PFSK-1 (cell line): ENCODE measurements around the gene ULBP2.

ENCODE experiments used
- FOXP2 ChIP-seq: optimal IDR thresholded peaks from 2 replicates; pipeline ENCODE3; 2011; ENCODE audit warnings: borderline replicate concordance, control low read depth, inconsistent platforms; ENCODE audit not compliant: insufficient read depth; ENCODE audit errors: extremely low read length, extremely low read depth
- POLR2AphosphoS5 ChIP-seq: IDR thresholded peaks from 2 replicates; pipeline ENCODE4 v1.6.1; 2012; ENCODE audit warnings: low read depth, mild to moderate bottlenecking, control low read depth, low read length, moderate library complexity
- REST ChIP-seq, 2 experiments: IDR thresholded peaks; 2 replicates each; pipeline versions ENCODE4 v1.6.1 to v1.8.0; 2011 to 2012; ENCODE audit warnings: low read depth in 2 of 2, low read length in 2 of 2, control low read depth in 1 of 2, inconsistent platforms in 1 of 2, mild to moderate bottlenecking in 1 of 2, moderate library complexity in 1 of 2; ENCODE audit not compliant: insufficient read depth in 1 of 2
- SIN3A ChIP-seq: IDR thresholded peaks from 2 replicates; pipeline ENCODE4 v1.6.1; 2012; ENCODE audit warnings: mild to moderate bottlenecking, low read length, moderate library complexity, borderline replicate concordance; ENCODE audit not compliant: insufficient read depth
- TAF1 ChIP-seq: IDR thresholded peaks from 2 replicates; pipeline ENCODE4 v1.6.1; 2012; ENCODE audit warnings: low read length, control low read depth, borderline replicate concordance; ENCODE audit not compliant: insufficient read depth

ULBP2 gene

DNA sequence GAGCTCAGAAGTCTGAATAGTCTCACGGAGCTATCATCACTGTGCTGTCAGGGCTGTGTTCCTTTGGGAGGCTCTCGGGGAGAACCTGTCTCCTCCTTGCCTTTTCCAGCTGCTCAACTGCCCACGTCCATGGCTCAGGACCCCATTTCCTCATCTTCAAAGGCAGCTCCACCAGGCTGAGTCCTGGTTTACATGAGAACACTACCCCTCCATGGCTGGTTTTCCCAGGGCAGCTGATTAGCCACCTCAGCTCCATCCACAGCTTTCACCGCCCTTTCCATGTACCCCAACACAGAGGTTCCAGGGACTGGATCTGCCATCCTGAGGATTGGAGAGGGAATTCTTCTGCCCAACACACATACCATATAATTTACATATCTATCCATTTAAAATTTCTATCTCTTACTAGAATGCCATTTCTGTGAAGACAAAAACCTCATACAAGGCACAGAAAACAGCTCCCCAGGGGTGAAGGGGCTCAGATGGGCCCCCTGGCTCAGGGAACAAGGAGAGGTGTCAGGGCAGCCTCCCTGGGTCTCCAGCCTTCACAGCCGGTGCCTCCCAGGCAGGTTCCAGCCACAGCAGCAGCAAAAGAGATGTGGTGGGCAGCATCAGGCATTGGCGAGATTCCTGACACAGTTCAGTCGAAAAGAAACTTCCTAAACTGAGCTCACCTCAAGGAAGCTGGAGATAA lies 41.7 kb upstream of the ULBP2 start:
- TF ChIP-seq POLR2AphosphoS5 (no peak), FOXP2 (no peak), REST (IDR thresholded peaks at IDR 0.05; ENCODE audit: insufficient read depth in 1 of 2, low read depth in 2 of 2, low read length in 2 of 2) (no peak), TAF1 (no peak)

- TF ChIP-seq TAF1 (no peak), SIN3A (no peak), POLR2AphosphoS5 (no peak), REST (IDR thresholded peaks at IDR 0.05; ENCODE audit: insufficient read depth in 1 of 2, low read depth in 2 of 2, low read length in 2 of 2) (no peak), FOXP2 (no peak)
Observed at GRCh38 chr6:149900620-149901443, 41.0 kb upstream of the ULBP2 start.

GRCh38 chr6:149901444-149902140 lies 40.2 kb upstream of the ULBP2 start:
- TF ChIP-seq FOXP2 (no peak), SIN3A (no peak), REST (IDR thresholded peaks at IDR 0.05; ENCODE audit: insufficient read depth in 1 of 2, low read depth in 2 of 2, low read length in 2 of 2) (no peak), TAF1 (no peak), POLR2AphosphoS5 (no peak)

GRCh38 chr6:149903938-149904611 lies 37.7 kb upstream of the ULBP2 start:
- no peak for TF ChIP-seq POLR2AphosphoS5
- no peak for TF ChIP-seq REST (IDR thresholded peaks at IDR 0.05; ENCODE audit: insufficient read depth in 1 of 2, low read depth in 2 of 2, low read length in 2 of 2)
- TF ChIP-seq FOXP2: no peak
- no peak for TF ChIP-seq TAF1
- no peak for TF ChIP-seq SIN3A
